Stimulated activated CD8-positive, alpha-beta memory T cell treated with anti-CD3 and anti-CD28 coated beads, Interleukin-15, amount 100 ng/mL, for 1 hour (primary cell): Measurements from ENCODE around the gene DPP6.

Source experiments
- DNase-seq: peaks from one replicate; pipeline ENCODE4 v3.0.0-alpha.2; 2020; ENCODE audit warnings: low read depth

Gene DPP6

DNA sequence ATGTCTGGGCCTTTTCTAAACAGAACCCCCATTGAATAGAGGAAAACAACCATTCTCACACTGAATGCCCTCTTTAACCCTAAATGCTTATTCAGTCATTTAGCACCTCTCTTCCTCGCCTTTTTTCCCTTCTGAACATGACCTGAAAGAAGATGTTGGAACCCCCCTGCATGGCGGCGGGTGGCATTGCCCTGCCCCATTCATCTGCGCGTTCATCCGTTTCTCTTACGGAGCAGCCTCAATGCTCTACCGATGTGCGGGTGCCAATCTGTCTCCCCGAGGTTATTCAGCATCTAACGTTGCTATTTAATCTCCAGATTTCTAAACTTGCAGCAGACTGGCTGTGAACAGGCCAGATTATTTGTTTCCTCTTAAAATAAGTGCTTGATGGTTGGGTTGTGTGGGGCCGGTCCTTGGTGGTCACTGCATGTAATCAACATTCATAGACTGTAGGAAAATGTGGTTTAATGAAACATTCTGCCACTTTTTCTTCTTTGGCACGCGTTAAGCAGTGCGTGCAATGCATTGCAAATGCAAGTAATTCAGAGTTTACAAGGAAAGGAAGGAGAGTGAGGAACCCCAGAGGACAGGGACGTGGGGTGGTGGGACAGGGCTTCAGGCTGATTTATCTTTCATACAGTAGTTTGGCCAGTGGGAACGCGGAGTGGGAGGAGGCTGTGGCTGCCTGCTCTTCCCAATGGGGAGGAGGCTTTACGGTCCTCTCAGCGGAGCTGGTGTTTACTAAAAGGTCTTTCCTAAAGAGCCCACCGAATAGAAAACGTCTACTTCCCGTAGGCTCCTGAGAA is 286.7 kb downstream of the DPP6 start:
- DNase-seq: no peak

GRCh38 chr7:154342971-154343633 is 290.9 kb downstream of the DPP6 start:
- DNase-seq: no peak

GRCh38 chr7:154343778-154344412 is 291.7 kb downstream of the DPP6 start:
- DNase-seq: no peak

DNA sequence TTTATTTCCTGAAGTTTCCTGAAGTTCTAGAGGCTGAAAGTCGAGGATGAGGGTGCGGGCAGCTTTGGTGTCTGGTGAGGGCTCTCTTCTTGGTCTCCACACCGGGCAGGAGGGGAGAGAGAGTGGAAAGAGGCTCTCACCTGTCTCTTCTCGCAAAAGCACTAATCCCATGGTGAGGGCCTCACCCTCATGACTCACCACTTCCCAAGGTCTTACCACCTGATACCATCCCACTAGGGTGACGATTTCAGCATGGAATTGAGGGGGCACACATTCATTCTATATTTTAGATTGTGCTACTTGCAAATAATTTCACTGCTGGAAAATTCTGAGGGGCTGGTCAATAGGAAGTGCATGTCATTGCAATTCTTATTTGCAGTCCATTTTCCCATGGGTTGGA is 292.9 kb downstream of the DPP6 start:
- no peak for DNase-seq

DNA sequence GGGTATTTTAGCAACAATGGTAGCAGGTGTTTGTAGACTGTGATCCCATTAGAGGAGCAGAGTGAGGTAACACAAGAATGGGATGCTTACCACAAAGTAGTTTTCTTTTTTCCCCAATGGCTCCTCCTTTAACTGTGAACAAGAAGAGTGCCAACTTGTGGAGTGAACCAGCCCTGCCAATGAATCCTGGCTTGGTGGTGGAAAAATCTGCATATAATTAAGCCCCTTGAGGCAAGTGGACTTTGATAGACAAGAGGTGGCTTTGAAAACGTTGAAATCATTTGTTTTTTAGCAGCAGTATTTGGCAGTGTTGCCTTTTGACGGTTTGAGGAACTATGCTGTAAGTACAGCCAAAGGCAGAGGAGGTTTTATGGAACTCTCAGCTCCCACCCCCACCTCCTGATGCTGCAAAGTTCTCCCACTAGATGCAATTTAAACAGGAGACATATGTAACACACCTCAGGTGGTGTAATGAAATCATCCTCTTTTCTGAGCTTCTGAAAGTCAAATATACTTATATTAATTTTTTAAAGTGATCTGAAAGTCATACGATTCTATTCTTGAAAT is 295.6 kb downstream of the DPP6 start:
- no peak for DNase-seq

DNA sequence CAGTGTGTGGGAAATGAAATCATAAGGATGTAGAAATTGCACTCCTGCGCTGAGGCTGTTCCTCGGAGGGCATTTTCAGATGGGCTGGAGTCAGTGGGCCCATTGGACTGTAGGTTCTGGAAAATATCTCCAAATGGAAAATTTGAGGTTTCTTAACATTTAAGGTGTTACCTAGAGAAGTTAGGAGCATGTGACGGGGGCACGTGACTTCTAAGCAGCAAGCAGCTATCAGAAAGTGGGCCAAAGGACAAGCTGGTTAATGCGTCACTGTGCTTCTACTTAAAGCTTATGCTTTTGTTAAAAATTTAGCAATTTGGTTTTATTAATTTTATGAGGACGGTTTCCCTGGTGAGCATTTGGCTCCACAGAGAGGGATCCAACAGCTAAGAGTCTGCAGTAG is 298.7 kb downstream of the DPP6 start:
- DNase-seq: no peak

- no peak for DNase-seq
These were observed 301.2 kb downstream of the DPP6 start for GRCh38 chr7:154353355-154353767.

DNA sequence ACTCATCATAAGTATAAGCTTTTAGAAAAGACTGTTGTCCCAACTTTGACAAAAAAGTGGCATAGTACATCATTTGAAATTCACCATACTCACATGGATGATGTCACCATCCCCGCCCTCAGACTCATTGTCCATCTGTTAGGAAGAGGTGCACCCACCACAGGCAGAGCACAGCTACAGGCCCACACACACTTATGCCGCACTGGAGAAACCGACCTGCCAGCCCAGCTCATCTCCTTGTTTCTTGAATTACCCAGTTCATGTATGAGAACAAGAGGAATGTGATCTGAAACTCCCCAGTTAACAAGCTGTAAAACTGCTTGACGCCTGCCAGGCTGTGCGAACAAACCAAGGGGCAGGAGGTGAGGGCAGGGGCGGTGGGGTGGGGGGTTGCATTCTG is 312.0 kb downstream of the DPP6 start:
- no peak for DNase-seq

DNA sequence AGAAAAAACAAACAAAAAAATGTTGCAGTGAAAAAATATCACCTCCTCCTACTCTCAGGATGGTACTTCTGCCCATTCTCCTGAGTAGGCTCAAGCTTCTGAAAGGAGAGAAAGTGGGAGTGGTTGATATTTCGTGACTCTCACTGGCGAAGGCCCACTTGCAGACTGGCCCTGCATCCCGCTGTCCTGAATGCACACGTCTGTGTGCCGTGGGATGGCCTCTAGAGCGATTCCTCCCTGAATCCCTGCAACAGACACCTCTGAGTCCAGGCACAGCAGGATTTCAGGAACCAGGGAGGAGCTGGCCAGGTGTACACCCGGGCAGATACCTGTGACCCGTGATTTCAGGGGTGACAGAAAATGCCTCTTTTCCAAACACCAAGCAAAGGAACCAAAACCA is 319.2 kb downstream of the DPP6 start:
- DNase-seq: no peak

GRCh38 chr7:154372011-154372601 is 319.9 kb downstream of the DPP6 start:
- DNase-seq: no peak

DNA sequence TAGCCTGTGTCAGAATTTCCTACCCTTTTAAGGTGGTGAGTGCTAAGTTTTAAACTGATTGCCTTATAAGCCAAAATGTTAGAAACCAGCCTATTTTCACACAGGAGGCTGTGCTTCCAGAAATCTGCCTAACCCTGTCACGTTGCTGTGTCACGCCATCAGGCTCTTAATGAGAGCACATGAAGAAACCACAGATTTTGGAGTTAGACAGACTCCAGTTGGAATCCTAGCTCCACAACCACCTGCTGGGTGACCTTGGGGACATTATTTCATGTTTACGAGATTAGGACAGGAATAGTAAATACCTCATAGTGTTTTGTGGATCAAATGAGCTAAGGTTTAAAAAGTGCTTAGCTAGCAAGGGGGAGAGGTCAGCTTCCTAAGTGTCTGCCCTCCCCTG is 321.8 kb downstream of the DPP6 start:
- no peak for DNase-seq

GRCh38 chr7:154375956-154376355 is 323.8 kb downstream of the DPP6 start:
- no peak for DNase-seq

DNA sequence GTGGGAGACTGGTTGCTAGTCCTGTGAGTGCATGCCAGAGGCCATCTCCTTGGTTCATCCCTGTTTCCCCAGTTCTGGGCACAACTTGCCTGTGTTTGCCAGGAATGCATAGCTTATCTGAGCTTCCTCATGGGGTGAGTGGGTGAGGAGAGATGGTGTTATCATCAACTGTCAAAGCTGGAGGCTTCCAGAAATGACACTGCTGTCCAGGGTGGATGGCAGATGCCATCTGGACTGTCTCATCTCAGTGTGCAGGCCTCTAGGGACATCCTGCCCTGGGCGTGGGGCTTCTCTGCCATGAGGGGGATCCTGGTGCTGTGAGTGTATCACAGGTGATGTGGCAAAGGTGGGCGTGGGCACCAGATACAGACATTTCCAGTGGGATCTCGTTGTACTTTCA is 328.6 kb downstream of the DPP6 start:
- no peak for DNase-seq

DNA sequence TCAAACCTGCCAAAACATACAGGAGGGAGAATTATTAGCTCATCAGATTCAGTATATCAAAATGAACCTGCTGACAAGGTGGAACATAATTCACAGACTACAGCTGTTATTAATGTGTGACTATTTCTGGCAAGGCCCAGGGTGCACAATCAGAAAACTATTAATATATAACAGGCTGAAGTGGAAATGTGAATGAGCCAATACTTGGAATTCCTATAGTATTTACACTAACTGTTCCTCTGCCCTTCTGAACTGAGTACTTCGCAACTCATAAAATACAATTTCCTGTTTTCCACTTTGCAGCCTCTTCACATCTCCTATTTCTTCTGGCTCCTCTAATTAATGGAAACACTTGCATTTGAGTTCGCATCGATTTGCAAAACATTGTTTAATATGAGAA is 330.8 kb downstream of the DPP6 start:
- no peak for DNase-seq

DNA sequence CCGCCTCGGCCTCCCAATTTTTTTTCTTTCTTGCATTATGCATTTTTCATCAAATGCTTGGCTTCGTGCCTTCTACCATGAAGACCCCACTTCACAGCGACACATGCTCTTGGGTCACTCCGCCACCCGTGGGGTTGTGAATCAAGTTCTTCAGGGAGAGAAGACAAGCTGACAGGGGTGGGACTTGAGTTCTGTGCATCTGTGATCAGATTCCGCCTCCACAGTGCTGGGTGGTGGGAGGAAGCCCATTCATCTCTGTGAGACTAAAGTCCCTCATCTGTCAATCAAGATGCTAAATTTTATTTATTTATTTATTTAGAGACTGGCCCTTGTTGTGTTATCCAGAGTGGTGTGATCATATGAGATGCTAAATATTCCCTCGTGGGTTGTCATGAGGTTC is 333.0 kb downstream of the DPP6 start:
- DNase-seq: no peak

DNA sequence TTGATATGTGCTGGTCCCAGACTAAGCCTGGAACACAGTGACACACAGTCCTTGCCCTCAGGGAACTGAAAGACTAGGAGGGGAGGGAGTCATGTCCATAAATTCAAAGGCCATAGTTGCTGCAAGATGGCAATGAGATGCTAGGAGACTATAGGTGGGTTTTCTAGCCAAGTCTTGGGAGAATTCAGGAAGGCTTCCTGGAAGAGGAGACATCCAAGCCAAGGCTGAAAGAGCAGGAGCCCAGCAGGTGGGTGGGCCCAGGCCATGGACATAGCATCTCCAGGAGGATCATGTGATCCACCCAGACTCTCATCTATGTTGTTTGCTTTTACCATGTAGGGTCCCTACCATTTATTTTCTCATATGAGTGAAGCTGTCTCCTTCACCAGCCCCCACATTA is 335.1 kb downstream of the DPP6 start:
- no peak for DNase-seq

- no peak for DNase-seq
These were observed 336.2 kb downstream of the DPP6 start for GRCh38 chr7:154388412-154388811.

DNA sequence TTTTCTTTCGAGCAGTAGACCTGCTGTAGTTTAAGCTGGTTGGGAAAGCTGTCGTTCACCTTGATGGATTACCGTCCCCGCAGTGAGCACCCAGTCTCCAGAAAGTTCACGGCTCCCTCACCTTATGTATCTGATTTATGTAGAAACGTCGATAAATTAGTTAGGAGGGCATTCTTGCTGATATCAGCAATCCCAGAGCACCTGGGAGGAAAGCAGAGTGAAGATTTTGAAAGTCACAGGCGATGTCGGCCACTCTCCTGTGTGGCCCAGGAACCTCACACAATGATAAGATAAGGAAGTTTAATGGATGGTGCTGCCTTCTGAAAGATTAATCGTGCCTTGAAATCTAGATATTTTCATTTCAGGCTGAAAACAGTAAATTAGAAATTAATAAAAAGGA is 336.8 kb downstream of the DPP6 start:
- no peak for DNase-seq

DNA sequence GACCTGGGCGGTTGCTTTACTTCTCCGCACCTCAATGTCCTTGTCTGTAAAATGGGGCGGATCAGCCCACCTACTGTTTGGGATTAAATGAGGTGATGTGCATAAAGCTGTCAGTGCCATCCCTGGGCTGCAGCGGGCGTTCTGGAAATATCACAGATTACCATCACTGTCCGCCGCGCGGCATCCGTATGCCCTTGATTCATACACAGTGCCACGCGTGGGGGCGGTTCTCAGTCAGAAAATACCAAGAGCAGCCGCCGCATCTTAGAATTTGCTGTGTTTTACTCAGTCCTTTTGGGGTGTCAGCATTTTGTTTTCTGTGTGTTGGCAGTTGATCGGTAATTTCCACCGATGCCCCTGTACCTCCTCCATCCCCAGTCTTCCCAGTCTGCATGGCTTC is 338.8 kb downstream of the DPP6 start:
- DNase-seq: no peak

DNA sequence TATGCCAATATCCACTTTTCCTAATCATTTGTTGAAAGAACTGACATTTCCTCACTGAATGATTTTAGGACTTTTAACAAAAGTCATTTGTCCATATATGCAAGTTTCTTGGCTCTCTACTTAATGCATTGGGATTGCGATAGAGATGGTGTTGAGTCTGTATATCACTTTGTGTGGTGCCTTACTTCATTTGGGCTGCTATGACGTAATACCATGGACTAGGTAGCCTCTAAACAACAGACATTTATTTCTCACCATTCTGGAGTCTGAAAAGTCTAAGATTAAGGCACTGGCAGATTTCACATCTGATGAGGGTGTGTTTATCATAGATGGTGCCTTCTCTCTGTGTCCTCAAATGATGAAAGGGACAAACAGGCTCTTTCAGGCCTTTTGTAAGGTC is 342.6 kb downstream of the DPP6 start:
- no peak for DNase-seq

GRCh38 chr7:154406312-154406711 is 354.1 kb downstream of the DPP6 start:
- DNase-seq: no peak

- no peak for DNase-seq
These were observed 357.6 kb downstream of the DPP6 start for GRCh38 chr7:154409703-154410311.
